ENCODE data around the gene GRM7.

GRCh38 chr3:7489417-7489816 is 628.5 kb downstream of the GRM7 start:
- TF ChIP-seq, protein P1, sequence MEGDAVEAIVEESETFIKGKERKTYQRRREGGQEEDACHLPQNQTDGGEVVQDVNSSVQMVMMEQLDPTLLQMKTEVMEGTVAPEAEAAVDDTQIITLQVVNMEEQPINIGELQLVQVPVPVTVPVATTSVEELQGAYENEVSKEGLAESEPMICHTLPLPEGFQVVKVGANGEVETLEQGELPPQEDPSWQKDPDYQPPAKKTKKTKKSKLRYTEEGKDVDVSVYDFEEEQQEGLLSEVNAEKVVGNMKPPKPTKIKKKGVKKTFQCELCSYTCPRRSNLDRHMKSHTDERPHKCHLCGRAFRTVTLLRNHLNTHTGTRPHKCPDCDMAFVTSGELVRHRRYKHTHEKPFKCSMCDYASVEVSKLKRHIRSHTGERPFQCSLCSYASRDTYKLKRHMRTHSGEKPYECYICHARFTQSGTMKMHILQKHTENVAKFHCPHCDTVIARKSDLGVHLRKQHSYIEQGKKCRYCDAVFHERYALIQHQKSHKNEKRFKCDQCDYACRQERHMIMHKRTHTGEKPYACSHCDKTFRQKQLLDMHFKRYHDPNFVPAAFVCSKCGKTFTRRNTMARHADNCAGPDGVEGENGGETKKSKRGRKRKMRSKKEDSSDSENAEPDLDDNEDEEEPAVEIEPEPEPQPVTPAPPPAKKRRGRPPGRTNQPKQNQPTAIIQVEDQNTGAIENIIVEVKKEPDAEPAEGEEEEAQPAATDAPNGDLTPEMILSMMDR (IDR thresholded peaks at IDR 0.05): no peak
- no peak for TF ChIP-seq POLR2A (IDR thresholded peaks at IDR 0.05; ENCODE audit: low read depth)
- TF ChIP-seq POLR2AphosphoS5 (IDR thresholded peaks at IDR 0.05): no peak
- TF ChIP-seq EP300 (IDR thresholded peaks at IDR 0.05): no peak

Measured in esophagus muscularis mucosa (tissue), 4 donors.